Gastrocnemius medialis (tissue), 4 donors: Measurements from ENCODE around the gene C11orf91. TPM values are rescaled to one million over a fixed set of nuclear protein-coding genes. Genes with fewer than 3 reads are reported as not detected.
"Not testable (repeated sequence)": the region's sequence is repeated elsewhere in the genome, so short reads cannot be mapped to it uniquely, and the experiment has no call there.

ENCODE experiments used
- ATAC-seq, 2 donors: fragments of 150-250 bp; one replicate each; pipeline ENCODE4 v1.9.1; 2016
- DNase-seq, 2 donors: peaks; one replicate each; pipeline ENCODE4 v3.0.0-alpha.2; 2019
- H3K27ac ChIP-seq, 4 donors: fragments of 200-600 bp; sonication (generic); 1 replicate in 1 of 4; 2 replicates in 3 of 4; pipeline ENCODE4 v1.5.1; 2016 to 2018; ENCODE audit warnings: mild to moderate bottlenecking in 2 of 4, moderate library complexity in 1 of 4
- H3K27me3 ChIP-seq, 3 donors: fragments of 200-600 bp; sonication (generic) in 2 of 3; 1 replicate in 1 of 3; 2 replicates in 2 of 3; pipeline versions ENCODE4 v1.5.1 to v1.6.0; 2016 to 2019; ENCODE audit warnings: mild to moderate bottlenecking in 1 of 3, moderate library complexity in 1 of 3
- H3K36me3 ChIP-seq, 2 donors: fragments of 200-600 bp; sonication (generic) in 1 of 2; one replicate each; pipeline ENCODE4 v1.5.1; 2017 to 2018
- H3K4me1 ChIP-seq, 2 donors: fragments of 200-600 bp; sonication (generic) in 1 of 2; one replicate each; pipeline ENCODE4 v1.5.1; 2016 to 2017; ENCODE audit warnings: mild to moderate bottlenecking in 2 of 2
- H3K4me3 ChIP-seq, 4 donors: fragments of 200-600 bp; sonication (generic) in 3 of 4; 1 replicate in 1 of 4; 2 replicates in 3 of 4; pipeline ENCODE4 v1.5.1; 2016 to 2019; ENCODE audit warnings: mild to moderate bottlenecking in 2 of 4
- H3K9me3 ChIP-seq, 3 donors: fragments of 200-600 bp; sonication (generic) in 2 of 3; 1 replicate in 1 of 3; 2 replicates in 2 of 3; pipeline ENCODE4 v1.5.1; 2016 to 2019
- POLR2A ChIP-seq, 2 donors: fragments of 450-650 bp; IDR thresholded peaks; one replicate each; pipeline ENCODE4 v1.6.1; 2017; ENCODE audit warnings: antibody characterized with exemption in 2 of 2, mild to moderate bottlenecking in 2 of 2, moderate library complexity in 2 of 2
- in situ Hi-C, 4 donors: fragments of 200-750 bp; cut with MboI; loops; one replicate each; pipeline versions ENCODE4 v1.15.0 to v1.8.0; 2017; ENCODE audit warnings: low sequenced_read_pairs in 4 of 4
- intact Hi-C: fragments of 100-400 bp; cut with DNase I; formaldehyde crosslinking; loops from one replicate; pipeline ENCODE4 v1.15.1; 2023; ENCODE audit warnings: low total_unique reads
- total RNA-seq, 4 donors: library from RNA; depleted of rRNA; stranded (reverse); fragments of >200 nt; gene quantifications; one replicate each; pipeline versions ENCODE4 v1.1.0 to v1.2.3, GENCODE V29; 2016
- TF ChIP-seq, protein P1 (sequence below), 5 experiments: fragments of 450-650 bp in 3 of 5; fragments of 200-600 bp in 2 of 5; sonication (generic) in 2 of 5; IDR thresholded peaks in 4 of 5; conservative IDR thresholded peaks in 1 of 5; 1 replicate in 4 of 5; 2 replicates in 1 of 5; pipeline ENCODE4 v1.5.1; 2016 to 2019; ENCODE audit warnings: antibody characterized with exemption in 5 of 5, mild to moderate bottlenecking in 3 of 5, moderate library complexity in 3 of 5

Gene C11orf91
- total RNA-seq, 4 donors from 2014 or later = not detected

DNA sequence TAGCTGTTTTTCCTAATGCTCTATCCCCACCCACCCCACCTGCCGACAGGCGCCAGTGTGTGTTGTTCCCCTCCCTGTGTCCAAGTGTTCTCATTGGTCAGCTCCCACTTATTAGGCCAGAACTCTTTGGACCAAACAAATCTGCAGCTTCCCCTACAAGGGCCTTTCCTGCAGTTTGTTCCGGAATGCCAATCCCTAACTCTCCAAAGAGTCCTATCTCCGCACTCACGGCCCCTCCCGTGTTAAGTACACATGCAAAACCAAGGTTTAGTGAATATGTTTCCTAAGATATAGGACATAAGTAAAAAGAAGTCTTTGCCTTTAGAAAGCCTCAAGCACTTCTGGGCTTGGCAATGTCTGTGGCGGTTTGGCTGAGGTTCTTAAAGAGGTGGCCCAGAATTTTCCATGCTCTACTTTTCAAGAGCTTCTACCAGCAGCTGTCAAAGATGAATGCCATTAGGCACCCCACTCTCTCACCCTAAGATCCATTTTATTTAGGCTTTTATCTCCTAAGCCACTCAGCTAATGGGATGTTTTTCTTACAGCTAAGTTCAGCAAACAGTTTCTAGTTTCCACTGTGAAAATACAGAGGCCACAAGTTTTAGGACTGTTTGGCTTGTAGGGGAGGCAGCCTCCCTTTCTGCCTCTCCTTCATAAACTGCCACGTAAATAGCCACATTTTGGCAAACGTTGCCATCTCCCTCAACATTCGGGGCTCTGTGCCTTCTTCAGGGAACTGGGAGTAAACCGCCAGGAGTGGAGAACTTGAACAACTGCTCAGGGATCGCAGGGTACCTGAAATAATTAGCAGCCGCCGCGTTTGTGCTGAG is 34.0 kb upstream of the C11orf91 start:
- Histone ChIP-seq H3K9me3 (no peaks in the 10 kb centered on the region), H3K4me3 (peak overlapping the region; percentile 78 to 96 (median 88)), H3K27ac (peak overlapping the region; percentile 92 to 99 (median 98)), H3K4me1 (peaks cover 55 to 59% of the 10 kb centered on the region in 2 donors), H3K36me3 (no peaks in the 10 kb centered on the region), H3K27me3 (no peaks in the 10 kb centered on the region)
- DNase-seq (no peak), ATAC-seq (peak; percentile 18 to 23)
- in situ Hi-C loops (no loop called here), intact Hi-C loops (loop anchor here (5.0 kb wide), 1 partner anchor 477 kb away; the partner anchor contains the start of gene HIPK3)
- TF ChIP-seq, protein P1, sequence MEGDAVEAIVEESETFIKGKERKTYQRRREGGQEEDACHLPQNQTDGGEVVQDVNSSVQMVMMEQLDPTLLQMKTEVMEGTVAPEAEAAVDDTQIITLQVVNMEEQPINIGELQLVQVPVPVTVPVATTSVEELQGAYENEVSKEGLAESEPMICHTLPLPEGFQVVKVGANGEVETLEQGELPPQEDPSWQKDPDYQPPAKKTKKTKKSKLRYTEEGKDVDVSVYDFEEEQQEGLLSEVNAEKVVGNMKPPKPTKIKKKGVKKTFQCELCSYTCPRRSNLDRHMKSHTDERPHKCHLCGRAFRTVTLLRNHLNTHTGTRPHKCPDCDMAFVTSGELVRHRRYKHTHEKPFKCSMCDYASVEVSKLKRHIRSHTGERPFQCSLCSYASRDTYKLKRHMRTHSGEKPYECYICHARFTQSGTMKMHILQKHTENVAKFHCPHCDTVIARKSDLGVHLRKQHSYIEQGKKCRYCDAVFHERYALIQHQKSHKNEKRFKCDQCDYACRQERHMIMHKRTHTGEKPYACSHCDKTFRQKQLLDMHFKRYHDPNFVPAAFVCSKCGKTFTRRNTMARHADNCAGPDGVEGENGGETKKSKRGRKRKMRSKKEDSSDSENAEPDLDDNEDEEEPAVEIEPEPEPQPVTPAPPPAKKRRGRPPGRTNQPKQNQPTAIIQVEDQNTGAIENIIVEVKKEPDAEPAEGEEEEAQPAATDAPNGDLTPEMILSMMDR (IDR thresholded peaks at IDR 0.05 in 4 of 5, conservative IDR thresholded peaks at IDR 0.05 in 1 of 5) = no peak
- TF ChIP-seq POLR2A (IDR thresholded peaks at IDR 0.05) = peak in 1 of 2 donors; percentile 23

DNA sequence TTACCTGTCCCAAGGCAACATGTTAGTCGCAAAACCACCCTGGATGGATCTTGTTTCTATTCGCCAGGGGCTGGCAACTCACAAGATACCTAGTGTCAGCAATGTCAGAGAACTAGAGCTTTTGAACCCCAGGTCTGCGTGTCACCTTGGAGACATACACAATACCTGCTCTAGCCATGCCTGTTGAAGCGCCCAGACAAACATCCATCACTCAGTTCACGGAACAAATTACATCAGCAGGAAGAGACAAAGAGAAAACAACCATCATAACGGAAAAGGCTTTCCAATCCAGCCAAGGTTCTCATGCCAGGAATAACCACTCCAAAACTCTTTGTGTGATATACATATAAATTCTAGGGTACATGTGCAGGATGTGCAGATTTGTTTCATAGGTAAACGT is 33.4 kb upstream of the C11orf91 start:
- Histone ChIP-seq H3K4me3 (peak overlapping the region; percentile 78 to 96 (median 88)), H3K4me1 (peaks cover 62 to 66% of the 10 kb centered on the region in 2 donors), H3K27me3 (no peaks in the 10 kb centered on the region), H3K27ac (peak overlapping the region; percentile 92 to 99 (median 98)), H3K9me3 (no peaks in the 10 kb centered on the region), H3K36me3 (no peaks in the 10 kb centered on the region)
- intact Hi-C loops (no loop called here), in situ Hi-C loops (no loop called here)
- TF ChIP-seq, protein P1 (IDR thresholded peaks at IDR 0.05 in 4 of 5, conservative IDR thresholded peaks at IDR 0.05 in 1 of 5) = no peak
- no peak for TF ChIP-seq POLR2A (IDR thresholded peaks at IDR 0.05)
- ATAC-seq (peak in 1 of 2 donors; percentile 8), DNase-seq (no peak)

DNA sequence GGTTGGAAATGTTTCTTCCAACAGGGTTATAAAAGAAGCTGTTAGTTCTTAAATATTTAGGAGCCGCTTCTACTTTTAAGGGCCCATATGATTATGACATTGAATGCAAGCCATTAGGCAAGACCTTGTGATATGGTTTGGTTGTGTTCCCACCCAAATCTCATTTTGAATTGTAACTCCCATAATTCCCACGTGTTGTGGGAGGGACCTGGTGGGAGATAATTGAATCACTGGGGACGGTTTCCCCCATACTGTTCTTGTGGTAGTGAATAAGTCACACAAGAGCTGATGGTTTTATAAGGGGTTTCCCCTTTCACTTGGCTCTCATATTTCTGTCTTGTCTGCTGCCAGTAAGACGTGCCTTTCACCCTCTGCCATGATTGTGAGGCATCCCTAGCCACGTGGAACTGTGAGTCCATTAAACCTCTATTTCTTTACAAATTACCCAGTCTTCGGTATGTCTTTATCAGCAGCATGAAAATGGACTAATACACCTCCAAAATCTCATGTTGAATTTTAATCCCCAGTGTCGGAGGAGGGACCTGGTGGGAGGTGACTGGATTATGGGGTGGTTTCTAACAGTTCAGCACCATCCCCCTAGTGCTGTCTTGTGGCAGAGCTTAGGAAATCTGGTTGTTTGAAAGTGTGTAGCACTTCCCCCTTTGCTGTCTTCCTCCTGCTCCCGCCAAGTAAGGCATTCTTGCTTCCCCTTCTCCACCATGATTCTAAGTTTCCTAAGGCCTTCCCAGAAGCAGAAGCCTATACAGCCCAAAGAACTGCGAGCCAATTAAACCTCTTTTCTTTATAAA is 31.3 kb upstream of the C11orf91 start:
- no peak for DNase-seq
- no peak for ATAC-seq
- Histone ChIP-seq H3K4me1 (peaks cover 68 to 73% of the 10 kb centered on the region in 2 donors), H3K27me3 (no peaks in the 10 kb centered on the region), H3K9me3 (no peaks in the 10 kb centered on the region), H3K36me3 (no peaks in the 10 kb centered on the region), H3K27ac (peak overlapping the region; percentile 92 to 99 (median 98)), H3K4me3 (peak overlapping the region in 3 of 4 donors; percentile 22 to 35 (median 25))
- intact Hi-C loops (no loop called here), in situ Hi-C loops (no loop called here)
- peak in 1 of 2 donors; percentile 44 for TF ChIP-seq POLR2A (IDR thresholded peaks at IDR 0.05)
- TF ChIP-seq, protein P1 (IDR thresholded peaks at IDR 0.05 in 4 of 5, conservative IDR thresholded peaks at IDR 0.05 in 1 of 5) = no peak

DNA sequence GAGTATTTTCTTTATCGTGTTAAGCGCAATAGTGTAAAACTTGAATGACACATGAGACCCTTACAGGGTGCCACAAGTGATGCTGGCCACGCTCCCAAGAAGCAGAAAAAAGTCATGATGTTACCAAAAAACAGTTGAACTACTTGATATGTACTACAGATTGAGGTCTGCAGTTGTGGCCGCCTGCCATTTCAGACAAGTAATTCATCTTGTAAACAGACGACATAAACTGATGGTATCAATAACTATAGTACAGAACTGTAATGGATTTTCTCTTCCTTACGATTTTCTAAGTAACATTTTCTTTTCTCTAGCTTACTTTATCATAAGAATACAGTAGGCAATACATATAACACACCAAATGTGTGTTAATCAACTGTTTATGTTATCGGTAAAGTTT is 30.1 kb upstream of the C11orf91 start:
- Histone ChIP-seq H3K27me3 (no peaks in the 10 kb centered on the region), H3K4me3 (peak overlapping the region; percentile 1 to 35 (median 16)), H3K4me1 (peaks cover 74 to 80% of the 10 kb centered on the region in 2 donors), H3K9me3 (no peaks in the 10 kb centered on the region), H3K36me3 (no peaks in the 10 kb centered on the region), H3K27ac (peak overlapping the region; percentile 92 to 99 (median 98))
- TF ChIP-seq, protein P1 (IDR thresholded peaks at IDR 0.05 in 4 of 5, conservative IDR thresholded peaks at IDR 0.05 in 1 of 5) = no peak
- TF ChIP-seq POLR2A (IDR thresholded peaks at IDR 0.05) = no peak
- in situ Hi-C loops = no loop called here
- no peak for ATAC-seq
- no peak for DNase-seq
- intact Hi-C loops = no loop called here

DNA sequence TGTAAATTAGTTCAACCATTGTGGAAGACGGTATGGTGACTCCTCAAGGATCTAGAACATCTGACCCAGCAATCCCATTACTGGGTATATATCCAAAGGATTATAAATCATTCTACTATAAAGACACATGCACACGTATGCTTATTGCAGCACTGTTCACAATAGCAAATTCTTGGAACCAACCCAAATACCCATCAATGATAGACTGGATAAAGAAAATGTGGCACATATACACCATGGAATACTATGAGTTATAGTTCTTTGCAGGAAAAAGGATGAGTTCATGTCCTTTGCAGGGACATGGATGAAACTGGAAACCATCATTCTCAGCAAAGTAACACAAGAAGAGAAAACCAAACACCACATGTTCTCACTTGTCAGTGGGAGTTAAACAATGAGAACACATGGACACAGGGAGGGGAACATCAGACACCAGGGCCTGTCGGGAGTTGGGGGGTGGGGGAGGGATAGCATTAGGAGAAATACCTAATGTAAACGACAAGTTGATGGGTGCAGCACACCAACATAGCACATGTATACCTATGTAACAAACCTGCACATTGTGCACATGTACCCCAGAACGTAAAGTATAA is 28.5 kb upstream of the C11orf91 start:
- ATAC-seq = not testable (repeated sequence)

DNA sequence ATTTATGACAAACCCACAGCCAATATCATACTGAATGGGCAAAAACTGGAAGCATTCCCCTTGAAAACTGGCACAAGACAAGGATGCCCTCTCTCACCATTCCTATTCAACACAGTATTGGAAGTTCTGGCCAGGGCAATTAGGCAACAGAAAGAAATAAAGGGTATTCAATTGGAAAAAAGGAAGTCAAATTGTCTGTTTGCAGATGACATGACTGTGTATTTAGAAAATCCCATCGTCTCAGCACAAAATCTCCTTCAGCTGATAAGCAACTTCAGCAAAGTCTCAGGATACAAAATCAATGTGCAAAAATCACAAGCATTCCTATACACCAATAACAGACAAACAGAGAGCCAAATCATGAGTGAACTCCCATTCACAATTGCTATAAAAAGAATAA is 26.9 kb upstream of the C11orf91 start:
- H3K9me3 ChIP-seq, in situ Hi-C loops, DNase-seq, ATAC-seq, H3K36me3 ChIP-seq, H3K4me3 ChIP-seq, intact Hi-C loops, H3K27me3 ChIP-seq: not testable (repeated sequence)
- peak overlapping the region in 3 of 4 donors; percentile 92 to 99 (median 99) for H3K27ac ChIP-seq
- H3K4me1 ChIP-seq = peaks cover 86 to 93% of the 10 kb centered on the region in 2 donors

More for the DNA sequence above, 28.5 kb upstream of the C11orf91 start:
- H3K9me3 ChIP-seq, intact Hi-C loops, H3K27me3 ChIP-seq, in situ Hi-C loops, H3K36me3 ChIP-seq, H3K4me3 ChIP-seq, DNase-seq: not testable (repeated sequence)
- Histone ChIP-seq H3K4me1 (peaks cover 86 to 93% of the 10 kb centered on the region in 2 donors), H3K27ac (peak overlapping the region; percentile 21 to 99 (median 96))
